PC-3 (cell line): Measurements from ENCODE around the gene FRK.

Source experiments
- EZH2 ChIP-seq: fragments of 300-600 bp; sonication (generic); IDR thresholded peaks from one replicate; pipeline ENCODE4 v1.6.1; 2017; ENCODE audit warnings: antibody characterized with exemption, mild to moderate bottlenecking, low read length; ENCODE audit not compliant: unreplicated experiment
- EZH2phosphoT487 ChIP-seq: fragments of 300-600 bp; sonication (generic); IDR thresholded peaks from 2 replicates; pipeline ENCODE4 v1.6.1; 2018; ENCODE audit warnings: mild to moderate bottlenecking, antibody characterized with exemption, low read length, borderline replicate concordance
- TF ChIP-seq, protein P1 (sequence below): fragments of 300-600 bp; sonication (generic); conservative IDR thresholded peaks from 2 replicates; pipeline ENCODE4 v1.5.1; 2017; ENCODE audit warnings: antibody characterized with exemption, low read depth, mild to moderate bottlenecking, low read length

- TF ChIP-seq, protein P1, sequence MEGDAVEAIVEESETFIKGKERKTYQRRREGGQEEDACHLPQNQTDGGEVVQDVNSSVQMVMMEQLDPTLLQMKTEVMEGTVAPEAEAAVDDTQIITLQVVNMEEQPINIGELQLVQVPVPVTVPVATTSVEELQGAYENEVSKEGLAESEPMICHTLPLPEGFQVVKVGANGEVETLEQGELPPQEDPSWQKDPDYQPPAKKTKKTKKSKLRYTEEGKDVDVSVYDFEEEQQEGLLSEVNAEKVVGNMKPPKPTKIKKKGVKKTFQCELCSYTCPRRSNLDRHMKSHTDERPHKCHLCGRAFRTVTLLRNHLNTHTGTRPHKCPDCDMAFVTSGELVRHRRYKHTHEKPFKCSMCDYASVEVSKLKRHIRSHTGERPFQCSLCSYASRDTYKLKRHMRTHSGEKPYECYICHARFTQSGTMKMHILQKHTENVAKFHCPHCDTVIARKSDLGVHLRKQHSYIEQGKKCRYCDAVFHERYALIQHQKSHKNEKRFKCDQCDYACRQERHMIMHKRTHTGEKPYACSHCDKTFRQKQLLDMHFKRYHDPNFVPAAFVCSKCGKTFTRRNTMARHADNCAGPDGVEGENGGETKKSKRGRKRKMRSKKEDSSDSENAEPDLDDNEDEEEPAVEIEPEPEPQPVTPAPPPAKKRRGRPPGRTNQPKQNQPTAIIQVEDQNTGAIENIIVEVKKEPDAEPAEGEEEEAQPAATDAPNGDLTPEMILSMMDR = no peak
- no peak for TF ChIP-seq EZH2
- TF ChIP-seq EZH2phosphoT487 = no peak
Measured at GRCh38 chr6:115887891-115888290, 172.8 kb downstream of the FRK start.
